ENCODE measurements around the gene ERICH2.

The ERICH2 gene

DNA sequence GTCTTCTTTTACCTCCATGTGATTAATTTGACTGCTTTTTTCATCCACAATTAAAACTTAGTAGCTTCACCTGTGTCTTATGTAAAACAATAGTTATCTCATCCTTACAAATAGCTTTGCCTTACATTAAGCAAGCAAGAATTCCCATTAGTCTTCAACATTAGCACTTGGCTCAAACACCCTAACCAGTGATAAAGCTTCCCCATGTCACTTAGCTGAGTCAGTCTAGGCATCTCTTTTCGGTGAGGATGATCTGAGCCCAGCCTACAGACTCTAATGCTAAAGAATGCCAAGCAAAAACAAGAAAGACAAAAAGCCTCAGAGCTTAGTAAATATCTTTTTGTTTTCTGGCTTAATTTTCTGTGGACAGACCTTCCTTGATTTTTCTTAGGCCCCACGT lies 72.6 kb downstream of the ERICH2 start:
- DNase-seq (ENCODE audit: low read depth, low spot score) = peak; percentile 43

- DNase-seq (ENCODE audit: low read depth, low spot score) = peak; percentile 75
Measured at GRCh38 chr2:170843656-170844055, 73.5 kb downstream of the ERICH2 start.

DNA sequence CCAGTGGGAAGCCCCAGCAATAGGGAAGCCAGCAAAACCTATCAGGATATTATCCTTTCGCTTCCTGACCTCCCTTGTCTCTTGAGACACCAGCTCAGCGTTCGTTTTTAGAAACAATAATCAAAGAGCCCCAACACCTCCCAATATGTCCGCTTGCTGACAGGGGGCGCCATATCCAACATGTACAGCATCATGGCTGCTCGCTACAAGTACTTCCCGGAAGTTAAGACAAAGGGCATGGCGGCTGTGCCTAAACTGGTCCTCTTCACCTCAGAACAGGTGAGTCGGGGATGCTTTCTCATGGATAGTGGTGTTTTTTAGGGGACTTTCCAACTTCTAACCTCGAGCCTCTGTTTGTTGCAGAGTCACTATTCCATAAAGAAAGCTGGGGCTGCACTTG lies 75.2 kb downstream of the ERICH2 start:
- DNase-seq (ENCODE audit: low read depth, low spot score) = no peak

DNA sequence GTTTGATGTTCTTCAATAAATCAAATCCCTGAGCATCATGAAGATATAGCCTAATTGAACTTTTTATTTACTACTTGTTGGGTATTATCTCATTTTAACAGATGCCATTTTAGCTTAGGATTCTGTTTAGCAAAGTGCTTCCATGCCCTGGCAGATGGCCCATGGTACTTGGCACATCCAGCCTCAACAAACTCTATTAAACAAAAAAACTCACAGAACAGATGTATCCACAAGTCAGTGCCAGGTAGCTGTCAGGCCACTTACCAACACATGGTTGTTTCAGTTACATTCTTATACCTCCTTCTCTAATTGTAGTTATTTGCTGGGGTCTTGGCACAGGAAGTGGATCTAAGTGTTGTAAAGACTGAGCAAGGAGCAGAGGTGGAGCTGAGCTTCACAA lies 76.1 kb downstream of the ERICH2 start:
- peak; percentile 55 for DNase-seq (ENCODE audit: low read depth, low spot score)

GRCh38 chr2:170847716-170848115 lies 77.5 kb downstream of the ERICH2 start:
- no peak for DNase-seq (ENCODE audit: low read depth, low spot score)
